Mucosa of descending colon (tissue), 3 donors: ENCODE data around the gene PDGFA. TPM values are rescaled to one million over a fixed set of nuclear protein-coding genes. Genes with fewer than 3 reads are reported as not detected.

Experiments
- ATAC-seq: fragments of 200-7000 bp; cut with Tn5 transposase; one replicate; pipeline ENCODE4 v1.9.1; 2020; ENCODE audit warnings: mild to moderate bottlenecking, moderate library complexity
- DNase-seq, 3 donors: peaks; one replicate each; pipeline ENCODE4 v3.0.0-alpha.2; 2020
- H3K36me3 ChIP-seq: fragments of 200-600 bp; one replicate; pipeline ENCODE4 v1.8.0; 2021; ENCODE audit warnings: low read depth, mild to moderate bottlenecking
- H3K4me1 ChIP-seq: fragments of 200-600 bp; one replicate; pipeline ENCODE4 v1.8.0; 2021; ENCODE audit warnings: low read depth, mild to moderate bottlenecking
- H3K4me3 ChIP-seq: fragments of 200-600 bp; one replicate; pipeline ENCODE4 v1.8.0; 2021; ENCODE audit warnings: mild to moderate bottlenecking
- H3K9me3 ChIP-seq: fragments of 200-600 bp; one replicate; pipeline ENCODE4 v1.8.0; 2021; ENCODE audit warnings: mild to moderate bottlenecking
- intact Hi-C, 2 donors: fragments of 100-400 bp; cut with DNase I in 1 of 2; cut with micrococcal nuclease in 1 of 2; formaldehyde crosslinking; loops; one replicate each; pipeline versions ENCODE4 v1.11.0 to v1.11.1; 2022; cut with DNase I, micrococcal nuclease
- total RNA-seq, 3 donors: library from RNA; stranded (reverse); fragmentation: NEBNext Ultra II Directional in 2 of 3; extraction: Animal tissue kit (Norgen Biotek cat#: 25700) in 2 of 3; gene quantifications; one replicate each; pipeline versions ENCODE4 v1.2.1 to v1.2.4, GENCODE V29; 2021 to 2023
- TF ChIP-seq, protein P1 (sequence below): fragments of 200-600 bp; IDR thresholded peaks from one replicate; pipeline ENCODE4 v1.8.0; 2022; ENCODE audit warnings: antibody characterized with exemption, mild to moderate bottlenecking
- donor health status: DM: no; HTN: no; CAD: no; lungs with moderate emphysema.
- donor health status: DM: no; HTN: no; CAD: no.
- donor health status: DM: no; HTN: yes; CAD: no.

The PDGFA gene
- total RNA-seq, 3 donors from 2014 or later = 52.7 to 63.0 (median 57.5) TPM

DNA sequence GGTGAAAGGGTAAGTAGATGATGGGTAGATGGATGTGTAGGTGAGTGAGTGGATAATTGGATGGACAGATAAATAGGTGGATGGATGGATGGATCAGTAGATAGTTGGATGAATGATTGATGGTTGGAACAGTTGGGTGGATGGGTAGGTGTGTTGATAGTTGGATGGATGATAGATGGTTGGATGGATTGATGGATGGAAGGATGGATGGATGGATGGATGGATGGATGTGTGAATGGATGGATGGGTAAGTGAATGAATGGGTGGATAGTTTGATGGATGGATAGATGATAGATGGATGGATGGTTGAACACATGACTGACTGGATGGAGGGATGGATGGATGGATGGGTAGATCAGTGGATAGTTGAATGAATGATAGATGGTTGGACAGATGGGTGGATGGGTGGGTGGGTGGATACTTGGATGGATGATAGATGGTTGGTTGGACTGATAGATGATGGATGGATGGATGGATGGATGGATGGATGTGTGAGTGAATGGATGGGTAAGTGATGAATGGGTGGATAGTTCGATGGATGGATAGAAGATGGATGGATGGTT, 37.0 kb downstream of the PDGFA start:
- TF ChIP-seq, protein P1, sequence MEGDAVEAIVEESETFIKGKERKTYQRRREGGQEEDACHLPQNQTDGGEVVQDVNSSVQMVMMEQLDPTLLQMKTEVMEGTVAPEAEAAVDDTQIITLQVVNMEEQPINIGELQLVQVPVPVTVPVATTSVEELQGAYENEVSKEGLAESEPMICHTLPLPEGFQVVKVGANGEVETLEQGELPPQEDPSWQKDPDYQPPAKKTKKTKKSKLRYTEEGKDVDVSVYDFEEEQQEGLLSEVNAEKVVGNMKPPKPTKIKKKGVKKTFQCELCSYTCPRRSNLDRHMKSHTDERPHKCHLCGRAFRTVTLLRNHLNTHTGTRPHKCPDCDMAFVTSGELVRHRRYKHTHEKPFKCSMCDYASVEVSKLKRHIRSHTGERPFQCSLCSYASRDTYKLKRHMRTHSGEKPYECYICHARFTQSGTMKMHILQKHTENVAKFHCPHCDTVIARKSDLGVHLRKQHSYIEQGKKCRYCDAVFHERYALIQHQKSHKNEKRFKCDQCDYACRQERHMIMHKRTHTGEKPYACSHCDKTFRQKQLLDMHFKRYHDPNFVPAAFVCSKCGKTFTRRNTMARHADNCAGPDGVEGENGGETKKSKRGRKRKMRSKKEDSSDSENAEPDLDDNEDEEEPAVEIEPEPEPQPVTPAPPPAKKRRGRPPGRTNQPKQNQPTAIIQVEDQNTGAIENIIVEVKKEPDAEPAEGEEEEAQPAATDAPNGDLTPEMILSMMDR = no peak
- DNase-seq = no peak
- ATAC-seq = no peak
- Histone ChIP-seq H3K4me3 (no peak overlapping the region), H3K4me1 (peaks cover 4% of the 10 kb centered on the region), H3K36me3 (no peaks in the 10 kb centered on the region), H3K9me3 (no peaks in the 10 kb centered on the region)
- intact Hi-C loops = no loop called here

DNA sequence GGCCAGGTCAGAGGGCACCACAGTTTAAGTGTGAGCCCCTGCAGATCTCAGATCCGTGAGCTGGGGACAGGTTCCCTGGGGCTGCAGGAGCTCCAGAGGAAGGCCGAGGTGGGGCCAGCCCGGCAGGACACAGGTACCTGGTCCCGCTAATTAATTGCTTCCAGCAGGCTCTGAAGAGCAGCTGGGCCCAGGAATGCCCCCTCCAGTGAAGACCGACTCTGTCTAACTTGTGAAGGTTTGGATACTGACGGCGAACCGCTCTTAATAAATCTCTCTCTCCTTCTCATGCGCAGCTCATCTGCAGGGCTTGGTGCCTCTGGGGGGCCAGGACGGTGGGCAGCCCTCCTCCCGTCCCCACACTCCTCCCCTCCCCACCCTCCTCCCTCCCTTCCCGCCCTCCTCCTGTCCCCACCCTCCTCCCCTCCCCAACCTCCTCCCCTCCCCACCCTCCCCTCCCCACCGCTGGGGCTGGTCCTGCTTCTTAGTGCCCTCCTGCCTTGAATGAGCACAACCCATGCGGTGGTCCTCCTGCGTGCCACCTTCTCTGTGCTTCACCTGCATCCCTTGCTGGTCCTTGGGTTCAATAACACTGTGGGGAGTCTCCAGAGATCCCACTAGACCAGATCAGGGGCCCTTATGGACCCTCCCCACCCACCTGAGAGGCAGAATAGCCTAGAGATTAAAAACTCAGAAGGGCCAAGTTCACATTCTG, 38.3 kb downstream of the PDGFA start:
- no peak overlapping the region for H3K4me3 ChIP-seq
- H3K36me3 ChIP-seq = no peaks in the 10 kb centered on the region
- TF ChIP-seq, protein P1 = no peak
- peaks cover 4% of the 10 kb centered on the region for H3K4me1 ChIP-seq
- no peaks in the 10 kb centered on the region for H3K9me3 ChIP-seq
- ATAC-seq (no peak), DNase-seq (peak in 2 of 3 donors; percentile 11 to 26)
- intact Hi-C loops = no loop called here

DNA sequence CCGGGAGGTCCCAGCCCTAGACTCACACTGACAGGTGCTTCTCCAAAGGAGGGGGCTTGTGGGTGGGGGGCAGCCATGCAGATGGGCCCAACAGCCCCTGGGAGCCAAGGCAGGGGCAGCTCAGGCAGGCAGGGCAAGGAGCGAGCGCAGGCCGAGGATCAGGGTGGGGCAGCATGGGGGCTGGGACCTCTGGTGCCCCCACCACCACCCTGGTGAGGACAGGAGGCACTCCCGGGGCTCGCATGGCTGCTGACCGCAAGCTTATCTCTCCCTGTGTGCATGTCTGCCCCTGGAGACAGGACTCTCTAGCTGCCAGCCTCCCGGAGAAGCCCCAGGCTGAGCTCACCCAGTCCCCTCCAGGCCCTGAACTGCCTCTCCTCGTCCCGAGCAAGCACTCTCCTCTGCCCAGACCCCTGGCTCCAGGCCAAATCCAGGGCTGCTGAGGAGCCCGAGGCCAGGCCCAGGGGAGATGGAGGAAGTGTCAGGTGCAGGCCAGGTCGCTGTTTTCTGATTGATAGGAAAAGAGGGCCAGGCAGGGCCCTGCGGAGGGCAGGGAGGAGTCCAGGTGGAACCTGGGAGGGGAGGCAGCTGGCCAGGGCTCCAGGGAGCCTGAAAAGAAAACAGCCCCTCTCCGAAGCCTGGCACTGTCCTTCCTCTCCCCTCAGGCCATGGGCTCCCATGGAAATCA, 39.0 kb downstream of the PDGFA start:
- ATAC-seq (peak; percentile 20), DNase-seq (peak in 2 of 3 donors; percentile 20 to 34)
- TF ChIP-seq, protein P1 = no peak
- intact Hi-C loops = no loop called here
- H3K4me1 ChIP-seq = peaks cover under 1% of the 10 kb centered on the region
- H3K36me3 ChIP-seq = no peaks in the 10 kb centered on the region
- no peak overlapping the region for H3K4me3 ChIP-seq
- no peaks in the 10 kb centered on the region for H3K9me3 ChIP-seq

DNA sequence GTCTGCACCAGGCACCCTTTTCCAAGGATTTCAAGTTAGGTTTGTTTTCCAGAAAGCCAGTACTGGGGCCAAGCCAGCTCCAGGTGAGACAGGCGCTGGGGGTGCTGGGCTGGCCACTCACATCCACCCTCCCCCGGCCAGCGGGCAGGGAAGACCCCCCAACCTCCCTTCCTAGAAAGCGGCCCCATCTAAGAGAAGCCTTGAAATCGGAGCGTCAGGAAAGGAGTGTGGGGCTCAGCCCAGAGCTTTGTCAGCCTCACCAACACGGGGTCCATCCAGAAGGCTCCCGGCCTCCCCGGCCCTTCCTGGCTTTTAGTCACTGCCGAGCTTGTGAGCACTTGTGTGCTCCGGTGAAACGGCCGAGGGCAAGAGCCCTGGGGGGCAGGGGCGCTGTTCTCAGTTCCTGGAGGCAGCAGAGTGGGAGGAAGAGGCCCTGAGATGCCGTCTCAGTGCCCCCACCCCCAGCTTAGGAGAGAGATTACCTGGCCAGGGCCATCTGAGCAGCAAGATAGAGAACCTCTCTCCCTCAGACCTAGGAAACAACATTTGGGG, 39.6 kb downstream of the PDGFA start:
- TF ChIP-seq, protein P1 = no peak
- intact Hi-C loops = no loop called here
- peak in 2 of 3 donors; percentile 17 to 22 for DNase-seq

DNA sequence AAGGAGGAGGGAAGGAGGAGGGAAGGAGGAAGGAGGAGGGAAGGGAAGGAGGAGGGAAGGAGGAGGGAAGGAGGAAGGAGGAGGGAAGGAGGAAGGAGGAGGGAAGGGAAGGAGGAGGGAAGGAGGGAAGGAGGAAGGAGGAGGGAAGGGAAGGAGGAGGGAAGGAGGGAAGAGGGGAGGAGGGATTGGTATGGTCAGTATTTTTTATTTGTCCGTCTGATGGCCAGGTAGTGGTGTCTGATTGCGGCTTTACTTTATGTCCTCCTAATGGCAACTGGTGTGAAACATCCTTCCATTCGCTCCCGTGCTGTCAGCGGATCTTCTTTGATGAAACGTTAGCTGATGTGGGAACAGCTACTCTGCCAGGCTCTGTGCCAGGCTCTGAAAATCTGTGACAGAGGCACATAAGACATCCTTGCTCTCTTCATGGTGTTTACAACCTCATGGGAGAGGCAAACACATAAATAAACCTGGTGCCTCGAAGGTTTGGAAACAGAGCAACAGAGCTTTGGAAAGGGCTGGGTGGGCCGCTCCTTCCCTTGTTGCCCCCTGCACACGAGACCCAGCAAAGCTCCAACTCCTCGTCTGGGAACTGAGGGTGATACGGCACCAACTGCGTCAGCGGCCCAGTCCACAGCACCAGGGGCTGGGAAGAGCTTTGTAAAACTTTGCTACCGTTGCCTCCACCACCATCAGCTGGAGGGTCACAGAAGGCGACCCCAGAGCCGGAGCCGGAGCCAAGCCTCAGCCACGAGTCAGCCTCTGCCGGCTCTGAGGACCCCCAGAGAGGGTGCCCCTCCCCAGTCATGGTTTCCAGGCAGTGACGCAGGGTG, 40.3 kb downstream of the PDGFA start:
- Histone ChIP-seq H3K9me3 (no peaks in the 10 kb centered on the region), H3K36me3 (no peaks in the 10 kb centered on the region), H3K4me3 (no peak overlapping the region), H3K4me1 (no peaks in the 10 kb centered on the region)
- no peak for ATAC-seq
- intact Hi-C loops = no loop called here
- TF ChIP-seq, protein P1 = no peak
- peak in 2 of 3 donors; percentile 15 to 33 for DNase-seq

More for the DNA sequence above, 39.6 kb downstream of the PDGFA start:
- no peak for ATAC-seq
- no peaks in the 10 kb centered on the region for H3K4me1 ChIP-seq
- no peaks in the 10 kb centered on the region for H3K9me3 ChIP-seq
- H3K4me3 ChIP-seq = no peak overlapping the region
- H3K36me3 ChIP-seq = no peaks in the 10 kb centered on the region
